HG03469 (cell line): ENCODE measurements around the gene SLITRK3.
A peak's percentile ranks its signal among the peaks of the same experiment; 100 is the strongest.
"Not testable (repeated sequence)": the region's sequence is repeated elsewhere in the genome, so short reads cannot be mapped to it uniquely, and the experiment has no call there.

Source experiments
- ATAC-seq: cut with Tn5 transposase; IDR thresholded peaks from one replicate; pipeline ENCODE4 v1.9.1; 2021; ENCODE audit warnings: mild to moderate bottlenecking, moderate library complexity, moderate number of reproducible peaks; ENCODE audit not compliant: unreplicated experiment

SLITRK3 gene

DNA sequence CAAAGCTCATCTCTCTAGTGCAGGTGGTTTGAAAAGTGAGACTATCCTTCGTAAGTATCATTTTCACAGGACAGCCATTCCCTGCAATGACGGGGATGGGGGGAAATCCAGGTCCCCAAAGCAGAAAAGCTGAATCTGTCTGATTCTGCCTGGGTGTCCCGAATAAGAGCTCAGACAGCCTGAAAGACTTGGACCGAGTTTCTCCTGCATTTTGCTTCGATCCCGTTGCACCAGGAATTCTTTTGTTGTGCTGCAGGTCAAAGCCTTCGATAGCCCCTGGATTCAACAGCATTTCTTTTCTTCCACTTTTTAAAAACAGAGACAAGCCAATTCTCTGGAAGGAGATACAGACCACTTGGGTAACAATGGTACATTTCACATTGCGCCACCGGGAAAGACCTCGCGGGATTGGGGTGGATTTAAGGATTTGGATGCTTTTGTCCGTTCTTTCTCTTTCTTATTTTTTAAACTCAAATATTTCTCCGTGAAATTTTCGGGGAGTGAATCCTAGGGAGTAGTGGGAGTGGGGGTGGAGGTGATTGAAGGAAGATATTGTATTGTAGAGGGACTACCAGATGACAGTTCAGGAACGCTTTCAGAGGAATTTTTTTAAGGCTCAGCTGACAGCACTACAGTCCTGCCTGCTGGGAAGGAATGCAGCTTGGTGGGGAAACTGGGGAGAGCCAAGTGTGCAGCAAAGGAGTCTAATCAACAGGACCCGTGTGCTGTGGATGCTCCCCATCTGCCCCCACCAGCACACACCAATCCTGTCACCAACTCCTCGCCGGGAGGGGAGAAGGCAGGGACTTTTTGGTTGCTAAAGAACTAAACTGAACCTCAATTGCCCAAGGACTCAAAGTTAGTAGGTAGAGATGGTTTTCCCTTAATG is 2.6 kb downstream of the SLITRK3 start:
- no peak for ATAC-seq

DNA sequence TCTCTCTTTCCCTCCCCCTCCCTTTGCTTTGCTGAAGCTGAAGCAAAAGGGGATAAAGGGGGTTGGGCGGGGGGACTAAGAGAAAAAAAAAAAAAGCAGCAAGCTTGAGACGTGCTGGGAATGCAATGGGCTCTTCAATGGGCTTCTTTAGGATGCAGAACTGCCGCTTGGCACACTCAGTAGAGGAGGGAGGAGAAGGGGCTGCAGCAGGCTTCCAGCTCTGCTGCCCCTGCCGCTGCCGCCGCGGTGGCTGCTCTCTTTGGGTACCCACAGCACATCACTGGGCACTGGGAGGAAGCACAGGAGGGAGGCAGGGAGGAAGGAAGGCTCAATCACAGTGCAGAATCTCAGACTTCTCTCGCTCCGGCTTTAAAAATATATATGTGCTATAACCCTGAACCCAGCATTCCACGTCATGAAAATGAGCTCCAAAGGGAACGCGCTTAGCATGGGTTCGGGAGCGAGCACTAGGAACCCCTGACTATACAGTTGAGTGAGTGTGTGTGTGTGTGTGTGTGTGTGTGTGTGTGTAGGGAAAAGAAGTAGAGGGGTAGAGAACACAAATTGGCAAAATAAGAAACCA is 3.5 kb downstream of the SLITRK3 start:
- ATAC-seq: no peak

DNA sequence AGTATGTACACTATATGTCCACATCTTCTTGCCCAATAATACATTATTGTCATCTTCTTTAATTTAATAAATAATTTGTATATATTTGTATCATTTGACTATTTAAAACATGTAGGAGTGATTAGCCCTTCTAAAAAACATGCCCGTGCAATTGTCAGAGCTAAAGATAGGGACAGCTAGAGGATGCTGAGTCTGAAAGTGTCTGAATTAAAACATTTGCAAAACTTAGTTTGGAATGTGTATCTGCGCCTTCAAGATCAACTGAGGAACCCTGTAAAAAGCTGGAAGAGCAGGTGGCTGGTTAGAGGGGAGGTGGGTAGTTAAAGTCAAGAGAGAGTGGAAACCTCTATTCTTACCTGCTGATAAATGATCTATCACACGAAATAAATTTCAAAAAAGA is 4.7 kb downstream of the SLITRK3 start:
- no peak for ATAC-seq

DNA sequence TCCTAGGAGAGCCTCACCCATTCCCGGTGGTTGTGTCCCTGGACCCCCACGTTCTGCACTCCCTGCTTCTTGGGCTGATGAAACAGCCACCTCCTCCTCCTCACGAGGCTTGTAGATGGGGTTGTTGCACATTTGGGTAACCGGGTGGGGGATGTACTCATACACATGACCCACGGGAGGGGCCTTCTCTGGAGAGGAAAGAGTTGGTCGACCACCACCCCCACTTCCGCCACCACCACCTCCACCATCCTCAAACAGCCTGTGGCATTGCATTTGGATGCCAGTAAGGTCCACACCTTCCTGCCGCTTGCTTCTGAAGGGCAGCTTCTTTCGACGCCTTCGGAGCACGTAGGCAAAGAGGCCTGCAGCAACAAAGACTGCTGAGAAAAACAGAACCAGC is 7.7 kb downstream of the SLITRK3 start:
- ATAC-seq: no peak

DNA sequence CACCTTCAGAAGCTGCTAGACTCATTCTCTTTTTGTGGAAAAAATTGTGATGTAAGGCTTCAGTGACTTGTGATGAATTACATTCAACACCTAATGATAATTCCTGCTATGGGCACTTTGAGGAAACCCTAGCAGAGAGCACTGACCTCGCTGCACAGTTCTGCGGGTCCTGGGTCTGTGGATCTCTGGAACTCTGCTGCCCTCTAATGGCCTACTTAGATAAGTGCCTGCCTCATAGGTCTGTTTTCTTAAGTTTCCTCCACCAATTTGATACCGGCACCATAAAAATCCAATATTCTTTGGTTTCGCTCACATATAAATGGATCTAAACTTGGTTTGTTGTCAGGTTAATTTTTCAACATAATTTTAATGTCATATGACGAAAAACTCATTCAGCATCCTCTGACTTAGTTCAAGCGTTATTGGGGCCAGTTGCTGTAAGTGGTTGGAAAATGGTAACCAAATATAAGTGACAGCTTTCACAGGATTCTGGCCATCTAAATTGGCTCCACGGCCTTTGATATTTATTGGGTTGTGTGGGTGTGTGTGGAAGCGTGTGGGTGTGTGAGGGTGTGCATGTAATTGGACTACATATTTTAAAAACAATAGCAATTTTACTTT is 10.4 kb downstream of the SLITRK3 start:
- ATAC-seq: peak; percentile 95

DNA sequence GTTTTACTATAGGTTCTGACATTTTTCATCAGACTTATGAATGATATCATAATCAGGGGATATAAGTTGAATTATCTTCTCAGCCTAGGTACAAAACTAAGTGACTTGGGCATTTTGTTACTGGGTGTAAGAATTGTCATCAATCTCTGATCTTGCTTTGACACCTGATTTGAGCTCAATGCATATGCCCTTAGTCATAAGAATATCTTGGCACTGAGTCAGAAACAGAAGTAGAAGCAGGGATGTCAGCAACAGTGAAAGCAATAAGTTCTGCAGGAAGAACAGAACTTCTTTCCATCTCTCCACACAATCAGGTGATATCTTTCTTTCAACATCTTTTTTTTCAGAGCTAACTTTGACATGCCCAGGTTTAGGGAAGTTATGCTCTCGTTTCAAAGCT is 14.6 kb downstream of the SLITRK3 start:
- no peak for ATAC-seq

DNA sequence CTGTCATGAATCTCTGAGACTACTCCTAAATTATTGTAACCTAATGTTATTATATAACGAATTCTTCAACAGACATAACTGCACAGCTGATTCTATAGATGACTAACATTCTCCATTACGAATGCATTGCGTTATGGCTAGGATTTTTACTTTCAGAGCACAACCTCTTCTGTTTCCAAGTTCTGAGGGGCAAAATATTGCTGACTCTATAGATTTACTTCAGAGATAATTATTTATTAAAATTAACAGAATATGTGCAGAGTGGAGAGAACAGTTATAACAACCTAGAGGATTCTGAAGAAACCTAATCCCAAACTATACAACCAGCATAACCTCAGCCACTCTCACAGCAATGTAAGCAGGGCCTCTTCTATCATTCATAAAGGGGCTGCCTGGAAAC is 25.9 kb downstream of the SLITRK3 start:
- ATAC-seq: no peak

DNA sequence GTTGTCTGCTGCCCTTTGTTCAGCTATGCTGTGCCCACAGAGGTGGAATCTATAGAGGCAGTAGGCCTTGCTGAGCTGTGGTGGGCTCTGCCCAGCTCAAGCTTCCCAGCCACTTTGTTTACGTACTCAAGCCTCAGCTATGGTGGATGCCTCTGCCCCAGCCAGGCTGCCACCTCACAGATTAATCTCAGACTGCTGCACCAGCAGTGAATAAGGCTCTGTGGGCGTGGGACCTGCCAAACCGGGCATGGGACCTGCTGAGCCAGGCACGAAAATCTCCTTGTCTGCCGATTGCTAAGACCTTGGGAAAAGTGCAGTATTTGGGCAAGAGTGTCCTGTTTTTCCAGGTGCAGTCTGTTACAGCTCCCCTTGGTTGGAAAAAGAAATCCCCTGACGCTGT is 26.8 kb downstream of the SLITRK3 start:
- ATAC-seq: no peak

DNA sequence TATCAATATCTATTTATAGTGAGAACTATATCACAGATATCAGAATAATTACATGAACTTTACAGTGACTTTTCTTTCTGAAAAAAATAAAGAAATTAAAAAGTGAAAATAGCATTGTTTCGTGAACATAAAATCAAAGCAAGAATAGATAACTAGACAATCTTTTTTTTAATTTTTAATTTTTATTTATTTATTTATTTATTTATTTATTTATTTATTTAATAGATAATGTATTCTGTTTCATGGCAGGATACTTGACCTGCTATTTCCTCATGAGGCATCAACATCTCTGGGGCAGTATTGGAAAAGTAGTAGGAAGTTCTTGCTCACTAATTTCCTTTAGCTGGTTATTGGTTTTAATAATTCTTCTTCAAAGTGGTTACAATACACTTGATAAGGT is 33.3 kb downstream of the SLITRK3 start:
- no peak for ATAC-seq

DNA sequence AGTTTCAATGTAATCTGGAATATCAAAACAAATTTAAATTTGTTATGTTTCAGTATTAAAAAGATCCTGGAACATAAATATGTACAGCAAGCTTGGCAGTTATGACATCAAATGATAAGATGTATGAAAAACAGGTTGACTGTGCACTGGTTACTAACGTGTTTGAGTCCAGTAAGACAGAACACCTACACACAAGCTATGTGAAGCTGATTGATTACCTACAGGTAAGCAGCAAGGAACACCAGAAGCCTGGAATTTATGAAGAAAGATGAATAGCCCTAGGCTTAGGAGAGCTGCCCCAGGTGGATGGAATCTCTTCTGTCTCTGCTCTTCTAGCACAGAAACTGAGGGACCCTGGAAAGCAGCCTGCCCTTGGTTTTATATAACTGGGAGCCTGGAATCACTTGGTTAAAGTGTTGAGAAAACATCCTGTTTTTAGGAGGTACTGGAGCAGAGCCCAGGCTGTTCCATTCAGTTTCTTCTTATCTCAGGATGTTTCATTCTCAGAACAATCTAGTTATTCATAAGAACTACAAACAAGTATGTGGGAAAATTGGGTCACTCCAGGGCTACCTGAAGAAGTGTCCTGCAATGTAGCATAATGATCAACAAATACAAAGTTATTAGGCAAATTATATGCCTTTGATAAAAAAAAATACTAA is 36.3 kb downstream of the SLITRK3 start:
- ATAC-seq: no peak

DNA sequence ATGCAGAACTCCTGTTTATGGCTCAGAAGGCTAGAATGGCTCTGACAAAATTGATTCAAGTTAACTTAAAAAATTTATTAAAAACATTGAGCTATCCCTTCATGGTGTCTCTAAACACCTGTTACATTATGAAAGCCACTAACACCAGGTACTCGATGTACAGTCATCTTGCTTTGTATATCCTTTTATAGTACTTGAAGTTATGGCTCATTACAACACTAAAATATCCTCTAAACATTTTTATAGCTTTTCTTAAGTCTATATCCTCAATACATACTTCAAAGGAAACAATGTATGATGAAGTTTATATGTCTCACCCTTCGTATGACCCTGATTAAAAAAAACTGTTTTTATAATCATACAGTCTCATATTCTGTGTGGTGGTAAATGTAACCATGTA is 38.2 kb downstream of the SLITRK3 start:
- no peak for ATAC-seq

DNA sequence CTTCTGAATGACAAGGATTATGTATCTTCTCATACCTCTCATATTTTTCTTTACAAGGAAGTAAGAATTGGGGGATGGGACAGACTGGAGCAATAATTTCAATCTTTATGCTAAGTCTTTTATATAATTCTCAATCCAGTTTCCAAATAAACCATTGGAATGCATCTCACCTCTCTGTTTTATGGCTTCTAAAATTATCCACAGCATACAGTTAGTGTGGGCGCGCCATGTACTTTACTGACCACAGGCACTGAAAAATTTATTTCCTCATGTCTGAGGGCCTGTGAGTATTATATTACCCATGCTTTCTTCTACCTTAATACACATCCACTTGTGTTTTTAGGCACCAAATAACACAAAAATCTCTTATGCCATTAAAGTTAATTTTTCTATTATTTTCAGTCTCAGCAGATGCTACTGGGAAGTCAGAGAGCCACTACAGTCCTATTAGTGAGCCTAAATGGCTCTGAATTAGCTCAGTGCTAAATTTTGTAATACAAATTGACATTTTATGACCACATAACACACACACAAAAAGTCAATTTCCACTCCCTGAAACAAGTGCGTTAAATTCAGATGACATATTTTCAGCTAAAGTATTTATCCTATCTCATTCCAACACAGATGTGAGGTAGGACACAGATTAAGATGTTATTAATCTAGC is 39.3 kb downstream of the SLITRK3 start:
- no peak for ATAC-seq

DNA sequence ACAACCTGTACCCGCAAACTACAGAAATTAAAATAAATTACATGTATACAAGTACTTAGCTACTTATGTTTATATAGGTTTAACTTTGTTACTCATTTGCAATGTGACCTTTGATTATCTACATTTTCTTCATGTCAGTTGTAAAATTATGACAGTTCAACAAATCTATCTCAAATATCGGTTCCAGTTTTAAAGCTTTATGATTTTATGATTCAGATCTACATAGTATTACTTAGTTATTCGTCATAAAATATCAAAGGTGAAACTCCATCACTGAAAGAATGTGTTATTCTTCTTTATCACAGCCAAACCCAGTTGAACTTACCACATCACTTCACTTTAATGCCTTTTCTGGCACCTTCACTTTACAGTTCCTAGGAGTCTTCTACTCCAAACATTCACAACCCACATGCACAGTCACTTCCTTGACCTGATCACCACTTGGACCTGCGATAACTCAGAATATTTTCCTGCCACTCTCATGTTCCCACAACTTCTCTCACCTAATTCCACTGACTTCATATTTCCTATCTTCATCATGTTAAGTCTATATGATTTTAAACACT is 47.2 kb downstream of the SLITRK3 start:
- ATAC-seq: no peak

DNA sequence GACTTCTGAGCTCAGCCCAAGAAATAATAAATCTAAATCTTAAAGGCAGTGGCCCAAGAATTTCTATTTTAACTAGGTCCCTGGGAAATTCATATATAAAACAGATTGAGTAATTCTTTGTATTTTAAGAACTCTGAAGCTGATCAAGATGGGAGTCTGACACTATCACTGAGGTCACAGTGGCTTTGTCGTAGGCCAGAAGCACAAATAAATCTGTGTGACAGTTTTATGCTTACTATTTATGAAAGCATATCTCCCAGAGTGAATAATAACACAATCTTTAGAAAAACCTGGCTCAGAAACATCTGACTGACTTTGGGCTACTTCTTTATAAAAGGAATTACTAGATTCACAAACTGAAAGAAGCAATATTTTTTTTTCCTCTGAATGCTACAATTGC is 51.9 kb downstream of the SLITRK3 start:
- ATAC-seq: no peak

DNA sequence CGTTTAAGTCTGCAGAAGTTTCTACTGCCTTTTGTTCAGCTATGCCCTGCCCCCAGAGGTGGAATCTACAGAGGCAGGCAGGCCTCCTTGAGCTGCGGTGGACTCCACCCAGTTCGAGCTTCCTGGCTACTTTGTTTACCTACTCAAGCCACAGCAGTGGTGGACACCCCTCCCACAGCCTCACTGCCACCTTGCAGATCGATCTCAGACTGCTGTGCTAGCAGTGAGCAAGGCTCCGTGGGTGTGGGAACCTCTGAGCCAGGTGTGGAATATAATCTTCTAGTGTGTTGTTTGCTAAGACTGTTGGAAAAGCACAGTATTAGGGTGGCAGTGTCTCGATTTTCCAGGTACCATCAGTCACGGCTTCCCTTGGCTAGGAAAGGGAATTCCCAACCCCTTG is 56.3 kb downstream of the SLITRK3 start:
- ATAC-seq: not testable (repeated sequence)
